ENCODE measurements around the gene PANK2.

- TF ChIP-seq CTCF (IDR thresholded peaks at IDR 0.05) (no peak), NR2C2 (CRISPR knock-in tag; IDR thresholded peaks at IDR 0.05) (no peak), ZNF138 (CRISPR knock-in tag; conservative IDR thresholded peaks at IDR 0.05) (no peak), ZNF281 (CRISPR knock-in tag; IDR thresholded peaks at IDR 0.05) (no peak), NFYB (CRISPR knock-in tag; conservative IDR thresholded peaks at IDR 0.05; ENCODE audit: low read depth) (no peak), ZNF512 (CRISPR knock-in tag; IDR thresholded peaks at IDR 0.05; ENCODE audit: borderline replicate concordance) (no peak), AFF4 (CRISPR knock-in tag; IDR thresholded peaks at IDR 0.05; ENCODE audit: borderline replicate concordance) (no peak), SP1 (CRISPR knock-in tag; conservative IDR thresholded peaks at IDR 0.05) (no peak)
Measured at GRCh38 chr20:3909952-3910366, 20.8 kb downstream of the PANK2 start.
